ENCODE measurements around the gene PRRC2B. TPM values are rescaled to one million over a fixed set of nuclear protein-coding genes. Genes with fewer than 3 reads are reported as not detected.

Gene PRRC2B
- total and polyA plus RNA-seq, 4 donors = 39.4 to 171 (median 91.4) TPM

GRCh38 chr9:131494296-131494870, 100.5 kb downstream of the PRRC2B start:
- Histone ChIP-seq H3K9ac (ENCODE audit: insufficient read depth in 1 of 2, low read length in 2 of 2) (no peak overlapping the region), H3K27ac (ENCODE audit: low read depth in 1 of 2, low read length in 1 of 2) (no peak overlapping the region), H3K9me3 (ENCODE audit: control insufficient read depth in 4 of 4, insufficient read depth in 3 of 4, low read length in 3 of 4) (no peaks in the 10 kb centered on the region), H3K36me3 (ENCODE audit: control insufficient read depth in 4 of 4, insufficient read depth in 4 of 4, low read length in 4 of 4) (peaks cover 47 to 91% (median 66%) of the 10 kb centered on the region in 4 donors), H3K4me3 (no peak overlapping the region), H3K27me3 (ENCODE audit: control insufficient read depth in 3 of 3, insufficient read depth in 3 of 3, low read length in 2 of 3) (no peaks in the 10 kb centered on the region), H3K4me1 (ENCODE audit: control insufficient read depth in 5 of 5, insufficient read depth in 5 of 5, low read length in 5 of 5) (no peaks in the 10 kb centered on the region)
- 94 to 96% methylated on average over 22 of the region's 22 CpGs for WGBS, 2 donors
- ATAC-seq (ENCODE audit: insufficient read depth, low FRiP score) (no peak), DNase-seq (no peak)
- no peak for TF ChIP-seq CTCF (IDR thresholded peaks at IDR 0.05; ENCODE audit: control extremely low read depth, extremely low read depth)

DNA sequence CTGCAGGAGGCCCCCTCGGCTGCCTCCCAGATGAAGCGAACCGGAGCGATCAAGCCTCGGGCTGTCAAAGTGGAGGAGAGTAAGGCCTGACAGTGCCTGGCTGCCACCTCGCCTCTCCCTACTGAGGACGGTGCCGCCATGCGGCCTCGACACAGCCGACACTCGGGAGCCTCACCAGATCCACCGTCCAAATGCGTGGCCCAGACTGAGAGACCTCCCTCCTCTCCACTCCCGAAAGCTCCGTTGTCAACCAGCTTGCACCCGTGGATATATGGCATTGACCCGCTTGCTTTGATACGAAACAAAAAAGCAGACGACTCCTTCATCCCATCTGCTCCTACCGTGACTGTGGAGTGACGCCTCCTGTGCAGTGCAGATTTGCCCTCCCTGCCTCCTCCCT, 101.9 kb downstream of the PRRC2B start:
- no peaks in the 10 kb centered on the region for H3K9me3 ChIP-seq (ENCODE audit: control insufficient read depth in 4 of 4, insufficient read depth in 3 of 4, low read length in 3 of 4)
- no peak for TF ChIP-seq CTCF (IDR thresholded peaks at IDR 0.05; ENCODE audit: control extremely low read depth, extremely low read depth)
- no peaks in the 10 kb centered on the region for H3K27me3 ChIP-seq (ENCODE audit: control insufficient read depth in 3 of 3, insufficient read depth in 3 of 3, low read length in 2 of 3)
- H3K36me3 ChIP-seq (ENCODE audit: control insufficient read depth in 4 of 4, insufficient read depth in 4 of 4, low read length in 4 of 4) = peaks cover 44 to 78% (median 61%) of the 10 kb centered on the region in 4 donors
- H3K4me3 ChIP-seq = no peak overlapping the region
- DNase-seq (no peak), ATAC-seq (ENCODE audit: insufficient read depth, low FRiP score) (no peak)
- 91 to 93% methylated on average over 22 of the region's 22 CpGs for WGBS, 2 donors
- H3K4me1 ChIP-seq (ENCODE audit: control insufficient read depth in 5 of 5, insufficient read depth in 5 of 5, low read length in 5 of 5) = no peaks in the 10 kb centered on the region
- H3K27ac ChIP-seq (ENCODE audit: low read depth in 1 of 2, low read length in 1 of 2) = no peak overlapping the region
- H3K9ac ChIP-seq (ENCODE audit: insufficient read depth in 1 of 2, low read length in 2 of 2) = no peak overlapping the region

- WGBS, 2 donors = 88 to 91% methylated on average over 10 of the region's 10 CpGs
- Histone ChIP-seq H3K4me3 (no peak overlapping the region), H3K4me1 (ENCODE audit: control insufficient read depth in 5 of 5, insufficient read depth in 5 of 5, low read length in 5 of 5) (no peaks in the 10 kb centered on the region), H3K27me3 (ENCODE audit: control insufficient read depth in 3 of 3, insufficient read depth in 3 of 3, low read length in 2 of 3) (no peaks in the 10 kb centered on the region), H3K9ac (ENCODE audit: insufficient read depth in 1 of 2, low read length in 2 of 2) (no peak overlapping the region), H3K27ac (ENCODE audit: low read depth in 1 of 2, low read length in 1 of 2) (no peak overlapping the region), H3K9me3 (ENCODE audit: control insufficient read depth in 4 of 4, insufficient read depth in 3 of 4, low read length in 3 of 4) (no peaks in the 10 kb centered on the region), H3K36me3 (ENCODE audit: control insufficient read depth in 4 of 4, insufficient read depth in 4 of 4, low read length in 4 of 4) (peaks cover 43 to 68% (median 54%) of the 10 kb centered on the region in 4 donors)
- ATAC-seq (ENCODE audit: insufficient read depth, low FRiP score) (no peak), DNase-seq (no peak)
- TF ChIP-seq CTCF (IDR thresholded peaks at IDR 0.05; ENCODE audit: control extremely low read depth, extremely low read depth) = no peak
Measured at GRCh38 chr9:131496844-131497405, 103.0 kb downstream of the PRRC2B start.
